NCI-H128 (cell line): ENCODE measurements around the gene CTDNEP1.

Experiments
- DNase-seq: peaks from one replicate; lab custom pipeline; 2025; ENCODE audit not compliant: unreplicated experiment; lab: John Stamatoyannopoulos, UW

CTDNEP1 gene

DNA sequence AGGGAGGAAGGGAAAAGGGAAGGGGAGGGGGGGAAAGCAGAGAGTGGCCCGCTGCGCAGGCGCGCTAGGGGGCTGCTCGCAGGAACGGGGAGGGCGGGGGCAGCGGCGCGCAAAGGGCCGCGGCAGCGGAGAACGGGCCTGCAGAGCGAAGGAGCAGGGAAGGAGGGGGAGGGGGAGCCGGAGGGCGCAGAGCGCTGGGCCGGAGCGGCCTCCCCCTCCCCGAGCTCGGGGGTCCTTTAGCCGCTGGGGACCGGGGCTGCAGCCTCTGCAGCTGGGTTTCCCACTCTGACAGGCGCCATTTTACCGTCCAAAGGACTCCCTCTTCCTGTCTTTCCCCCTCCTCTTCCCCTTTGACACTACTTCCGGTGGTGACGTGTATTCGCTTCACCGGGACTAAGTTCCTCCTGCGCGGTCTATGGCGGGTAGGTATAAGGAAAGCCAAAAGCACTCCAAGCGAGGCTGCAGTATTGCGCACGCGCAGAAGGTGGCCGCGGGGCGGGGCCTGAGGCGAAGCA lies at the start of gene CTDNEP1:
CTDNEP1 (minus strand) TSS at position 74 of the 515 bp plus-strand sequence. CDS start 438 bp downstream, outside the sequence.
- DNase-seq, result peak; percentile 92

DNA sequence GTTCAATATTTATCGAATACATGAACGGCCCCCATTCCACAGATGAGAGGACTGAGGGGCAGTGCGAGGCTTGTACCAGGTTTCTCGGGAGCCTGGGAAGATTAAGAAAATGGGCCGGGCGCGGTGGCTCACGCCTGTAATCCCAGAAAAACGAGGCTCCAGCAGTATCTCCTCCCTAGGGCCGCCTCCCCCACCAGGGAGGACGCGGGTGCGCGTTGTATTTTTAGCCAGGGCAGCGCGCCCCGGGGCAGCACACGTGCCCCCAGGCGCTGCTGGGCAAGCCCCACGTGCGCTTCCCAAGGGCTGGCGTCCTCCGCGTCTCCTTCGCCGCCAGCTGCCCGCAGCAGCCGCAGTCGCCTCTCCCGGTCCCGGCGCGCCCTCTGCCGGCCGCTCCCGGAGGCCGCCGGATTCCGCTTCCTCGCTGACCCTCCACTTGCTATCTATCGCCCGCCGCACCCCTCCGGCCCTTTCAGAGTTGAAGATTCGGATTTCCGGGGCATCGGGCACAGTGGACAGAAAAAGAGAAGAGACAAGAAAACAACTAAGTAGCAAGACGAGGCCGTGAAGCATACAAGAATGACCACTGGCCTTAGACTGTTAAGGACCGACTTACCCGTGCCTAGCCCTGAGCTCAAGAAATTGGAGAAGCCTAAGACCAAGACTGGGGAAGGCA lies 44.8 kb upstream of the CTDNEP1 start:
- peak; percentile 28 for DNase-seq

GRCh38 chr17:7295230-7296180 lies 44.0 kb upstream of the CTDNEP1 start:
- DNase-seq, result no peak

- DNase-seq, result peak; percentile 58
Observed at GRCh38 chr17:7294614-7295153, 43.1 kb upstream of the CTDNEP1 start, which contains the start of gene YBX2. TSS of gene YBX2 (minus strand) at chr17:7294639. CDS start at chr17:7294500, 139 bp downstream.

DNA sequence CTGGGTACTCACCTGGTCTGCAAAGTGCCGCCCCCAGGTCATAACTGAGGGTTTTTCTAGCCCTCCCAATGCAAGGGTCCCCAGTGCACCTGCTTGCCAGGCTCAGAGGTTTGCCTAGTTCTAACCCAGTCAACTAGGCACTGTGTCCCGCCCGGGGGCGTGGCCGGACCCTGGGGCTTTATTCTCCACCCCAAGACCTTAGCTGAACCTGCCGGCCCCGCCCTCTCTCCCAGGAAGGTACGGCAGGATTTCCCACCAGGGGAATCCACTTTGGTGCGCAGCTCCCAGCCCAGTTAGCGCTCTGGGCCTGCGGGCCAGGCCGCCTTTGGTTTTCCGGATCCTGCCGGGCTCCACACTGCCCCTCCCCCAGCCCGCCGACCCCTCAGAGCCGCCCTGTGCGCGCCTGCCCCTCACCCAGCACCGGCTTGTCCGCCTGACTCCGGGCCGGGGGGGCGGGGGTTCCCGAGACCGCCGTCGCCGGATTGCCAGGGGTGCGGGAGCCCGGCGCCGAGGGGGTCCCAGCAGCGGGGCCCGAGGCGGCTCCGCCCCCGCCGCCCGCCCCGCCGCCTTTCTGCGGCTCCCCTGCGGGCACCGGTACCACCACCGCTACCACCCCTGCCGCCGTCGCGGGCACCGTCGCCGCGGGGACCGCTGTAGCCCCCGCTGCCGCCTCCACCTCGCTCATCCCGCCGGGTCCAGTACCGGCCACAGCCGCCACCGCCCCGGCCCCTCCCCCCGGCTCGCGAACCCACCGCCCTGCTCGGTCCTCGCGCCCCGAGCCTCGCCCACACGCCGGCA lies 42.5 kb upstream of the CTDNEP1 start:
- no peak for DNase-seq

DNA sequence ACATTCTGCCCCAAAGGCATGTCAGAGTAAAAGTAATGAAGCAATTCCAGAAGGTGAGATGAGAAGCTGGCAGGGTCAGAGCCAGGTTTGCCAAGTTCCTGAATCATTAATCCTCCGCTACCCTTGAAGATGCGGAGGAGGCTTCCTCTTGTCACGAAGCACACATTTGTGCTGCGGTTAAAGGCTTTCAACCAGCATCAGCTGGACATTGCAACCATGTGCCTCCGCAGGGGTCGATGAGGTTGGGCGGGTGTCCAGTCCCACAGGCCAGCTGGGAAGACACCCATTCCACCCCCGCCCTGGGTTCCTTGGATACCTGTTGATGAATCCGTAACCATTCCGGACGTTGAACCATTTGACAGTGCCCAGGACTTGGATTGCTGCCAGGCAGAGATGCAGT lies 41.6 kb upstream of the CTDNEP1 start:
- no peak for DNase-seq

DNA sequence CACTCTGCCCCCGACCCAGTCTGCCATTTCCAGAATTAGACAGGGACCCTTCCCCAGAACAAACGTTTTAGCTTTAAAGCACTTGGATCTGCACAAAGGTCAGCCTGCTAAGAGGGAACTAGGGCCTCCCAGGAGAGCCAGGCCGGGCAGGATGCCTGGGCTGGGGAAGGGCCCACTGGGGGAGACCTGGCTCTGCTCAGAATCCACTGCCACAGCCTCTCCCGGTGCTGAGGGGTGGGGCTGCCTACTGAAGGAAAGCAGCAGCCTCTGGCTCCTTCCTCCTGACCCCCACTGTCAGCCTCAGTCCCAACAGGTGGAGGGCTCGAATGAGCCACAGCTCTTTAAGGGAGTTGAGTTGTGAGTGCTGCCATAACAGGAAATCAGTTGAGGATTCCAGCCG lies 41.2 kb upstream of the CTDNEP1 start:
- no peak for DNase-seq

- no peak for DNase-seq
Observed at GRCh38 chr17:7292194-7292593, 40.7 kb upstream of the CTDNEP1 start.

GRCh38 chr17:7290685-7291084 lies 39.2 kb upstream of the CTDNEP1 start:
- DNase-seq, result no peak

GRCh38 chr17:7290166-7290565 lies 38.6 kb upstream of the CTDNEP1 start:
- no peak for DNase-seq

GRCh38 chr17:7289256-7290032 lies 37.9 kb upstream of the CTDNEP1 start:
- no peak for DNase-seq

- no peak for DNase-seq
Observed at GRCh38 chr17:7285679-7286078, 34.1 kb upstream of the CTDNEP1 start.

- no peak for DNase-seq
Observed at GRCh38 chr17:7284911-7285310, 33.4 kb upstream of the CTDNEP1 start.

DNA sequence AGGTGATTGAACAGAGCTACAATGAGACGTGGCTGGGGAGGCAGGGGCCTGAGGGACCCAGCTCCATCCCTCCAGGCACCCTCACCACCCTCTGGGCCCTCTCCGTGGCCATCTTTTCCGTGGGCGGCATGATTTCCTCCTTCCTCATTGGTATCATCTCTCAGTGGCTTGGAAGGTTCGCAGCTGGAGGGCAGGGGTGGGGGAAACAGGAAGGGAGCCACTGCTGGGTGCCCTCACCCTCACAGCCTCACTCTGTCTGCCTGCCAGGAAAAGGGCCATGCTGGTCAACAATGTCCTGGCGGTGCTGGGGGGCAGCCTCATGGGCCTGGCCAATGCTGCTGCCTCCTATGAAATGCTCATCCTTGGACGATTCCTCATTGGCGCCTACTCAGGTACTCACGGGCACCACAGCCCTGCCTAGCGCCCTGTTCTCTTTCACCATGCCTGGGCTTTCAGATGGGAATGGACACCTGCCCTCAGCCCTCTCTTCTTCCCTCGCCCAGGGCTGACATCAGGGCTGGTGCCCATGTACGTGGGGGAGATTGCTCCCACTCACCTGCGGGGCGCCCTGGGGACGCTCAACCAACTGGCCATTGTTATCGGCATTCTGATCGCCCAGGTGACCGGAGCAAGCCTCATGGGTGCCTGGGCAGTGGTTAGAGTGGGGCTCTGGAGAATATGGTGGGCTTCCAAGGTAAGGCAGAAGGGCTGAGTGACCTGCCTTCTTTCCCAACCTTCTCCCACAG lies 32.1 kb upstream of the CTDNEP1 start:
- DNase-seq, result no peak

- DNase-seq, result no peak
Observed at GRCh38 chr17:7282752-7283321, 31.3 kb upstream of the CTDNEP1 start.

- DNase-seq, result no peak
Observed at GRCh38 chr17:7281953-7282751, 30.6 kb upstream of the CTDNEP1 start.

DNA sequence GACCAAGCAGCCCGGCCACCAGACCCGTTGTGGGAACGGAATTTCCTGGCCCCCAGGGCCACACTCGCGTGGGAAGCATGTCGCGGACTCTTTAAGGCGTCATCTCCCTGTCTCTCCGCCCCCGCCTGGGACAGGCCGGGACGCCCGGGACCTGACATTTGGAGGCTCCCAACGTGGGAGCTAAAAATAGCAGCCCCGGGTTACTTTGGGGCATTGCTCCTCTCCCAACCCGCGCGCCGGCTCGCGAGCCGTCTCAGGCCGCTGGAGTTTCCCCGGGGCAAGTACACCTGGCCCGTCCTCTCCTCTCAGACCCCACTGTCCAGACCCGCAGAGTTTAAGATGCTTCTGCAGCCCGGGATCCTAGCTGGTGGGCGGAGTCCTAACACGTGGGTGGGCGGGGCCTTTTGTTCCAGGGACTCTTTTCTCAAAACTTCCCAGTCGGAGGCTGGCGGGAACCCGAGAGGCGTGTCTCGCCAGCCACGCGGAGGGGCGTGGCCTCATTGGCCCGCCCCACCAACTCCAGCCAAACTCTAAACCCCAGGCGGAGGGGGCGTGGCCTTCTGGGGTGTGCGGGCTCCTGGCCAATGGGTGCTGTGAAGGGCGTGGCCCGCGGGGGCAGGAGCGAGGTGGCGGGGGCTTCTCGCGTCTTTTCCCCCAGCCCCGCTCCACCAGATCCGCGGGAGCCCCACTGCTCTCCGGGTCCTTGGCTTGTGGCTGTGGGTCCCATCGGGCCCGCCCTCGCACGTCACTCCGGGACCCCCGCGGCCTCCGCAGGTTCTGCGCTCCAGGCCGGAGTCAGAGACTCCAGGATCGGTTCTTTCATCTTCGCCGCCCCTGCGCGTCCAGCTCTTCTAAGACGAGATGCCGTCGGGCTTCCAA lies 29.8 kb upstream of the CTDNEP1 start, which contains the start of gene SLC2A4:
SLC2A4 (plus strand) TSS at position 645 of the 879 bp plus-strand sequence; CDS start at position 862, 217 bp downstream.
- peak; percentile 83 for DNase-seq
